Measurements from ENCODE around the gene DSCAML1.

Gene DSCAML1

DNA sequence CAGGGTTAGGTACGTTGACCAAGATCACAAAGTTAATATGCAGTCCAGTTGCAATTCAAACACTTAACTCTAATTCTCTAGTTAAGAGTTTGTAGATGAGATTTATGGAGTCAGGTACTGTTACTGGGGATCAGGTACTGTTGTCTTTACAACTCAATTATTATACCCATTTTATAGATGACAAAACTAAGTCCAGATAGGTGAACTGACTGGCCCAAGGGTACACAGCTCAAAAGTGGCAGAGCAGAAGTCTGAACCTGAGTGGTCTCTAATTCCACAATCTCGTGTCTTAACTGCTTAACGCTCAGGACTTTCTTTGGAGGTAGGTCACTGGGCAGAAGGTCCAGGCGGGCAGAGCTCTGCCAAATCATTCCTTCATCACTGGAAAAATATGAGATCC, 77.5 kb downstream of the DSCAML1 start:
- DNase-seq, result no peak
- no peaks in the 10 kb centered on the region for H3K27me3 ChIP-seq
- TF ChIP-seq, protein P1, sequence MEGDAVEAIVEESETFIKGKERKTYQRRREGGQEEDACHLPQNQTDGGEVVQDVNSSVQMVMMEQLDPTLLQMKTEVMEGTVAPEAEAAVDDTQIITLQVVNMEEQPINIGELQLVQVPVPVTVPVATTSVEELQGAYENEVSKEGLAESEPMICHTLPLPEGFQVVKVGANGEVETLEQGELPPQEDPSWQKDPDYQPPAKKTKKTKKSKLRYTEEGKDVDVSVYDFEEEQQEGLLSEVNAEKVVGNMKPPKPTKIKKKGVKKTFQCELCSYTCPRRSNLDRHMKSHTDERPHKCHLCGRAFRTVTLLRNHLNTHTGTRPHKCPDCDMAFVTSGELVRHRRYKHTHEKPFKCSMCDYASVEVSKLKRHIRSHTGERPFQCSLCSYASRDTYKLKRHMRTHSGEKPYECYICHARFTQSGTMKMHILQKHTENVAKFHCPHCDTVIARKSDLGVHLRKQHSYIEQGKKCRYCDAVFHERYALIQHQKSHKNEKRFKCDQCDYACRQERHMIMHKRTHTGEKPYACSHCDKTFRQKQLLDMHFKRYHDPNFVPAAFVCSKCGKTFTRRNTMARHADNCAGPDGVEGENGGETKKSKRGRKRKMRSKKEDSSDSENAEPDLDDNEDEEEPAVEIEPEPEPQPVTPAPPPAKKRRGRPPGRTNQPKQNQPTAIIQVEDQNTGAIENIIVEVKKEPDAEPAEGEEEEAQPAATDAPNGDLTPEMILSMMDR (IDR thresholded peaks at IDR 0.05; ENCODE audit: low read depth, low read length), result no peak
- peaks cover 39% of the 10 kb centered on the region for H3K4me1 ChIP-seq
- H3K36me3 ChIP-seq, result no peaks in the 10 kb centered on the region
- H3K4me3 ChIP-seq (ENCODE audit: low read depth, low read length), result no peak overlapping the region
- H3K9me3 ChIP-seq, result no peaks in the 10 kb centered on the region

DNA sequence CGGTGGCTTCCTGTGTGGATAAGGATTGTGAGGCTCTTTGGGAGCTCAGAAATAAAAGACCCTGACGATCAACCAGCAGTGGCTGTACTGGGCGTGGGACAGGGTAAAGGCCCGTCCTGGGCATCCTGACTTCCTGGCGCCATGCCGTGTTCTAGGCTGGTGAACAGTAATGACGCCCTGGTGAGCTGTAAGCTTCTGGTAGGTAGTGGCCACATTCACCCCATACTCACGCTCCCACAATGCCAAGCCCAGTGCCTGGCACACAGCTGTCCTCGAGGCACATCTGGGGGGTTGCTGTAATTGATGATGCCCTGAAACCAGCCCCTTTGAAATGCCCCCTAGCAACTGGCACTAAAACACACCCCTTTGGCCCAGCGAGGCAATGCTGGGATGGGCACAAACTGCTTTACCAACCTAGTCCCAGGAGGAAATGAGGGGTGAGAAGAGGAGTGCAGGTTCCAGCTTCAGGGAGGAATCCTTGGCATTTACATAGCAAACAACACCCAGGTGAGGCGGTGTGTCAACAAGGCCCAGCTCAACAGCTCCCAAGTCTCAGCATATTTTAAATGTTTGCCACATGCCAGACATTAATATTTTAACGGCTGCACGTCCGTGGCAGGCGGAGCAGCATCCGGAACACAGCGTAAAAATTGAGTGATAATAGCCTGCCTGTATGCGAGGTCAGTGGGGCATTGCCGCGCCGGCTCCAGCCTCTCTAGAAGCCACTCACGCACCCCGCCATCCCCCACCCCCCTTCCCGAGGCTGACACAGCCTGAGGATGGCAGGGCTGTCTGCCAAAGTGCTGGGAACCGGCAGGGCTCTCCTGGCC, 79.3 kb downstream of the DSCAML1 start:
- H3K4me1 ChIP-seq, result peaks cover 21% of the 10 kb centered on the region
- no peaks in the 10 kb centered on the region for H3K36me3 ChIP-seq
- DNase-seq, result peak; percentile 78
- no peaks in the 10 kb centered on the region for H3K27me3 ChIP-seq
- H3K4me3 ChIP-seq (ENCODE audit: low read depth, low read length), result no peak overlapping the region
- TF ChIP-seq, protein P1 (IDR thresholded peaks at IDR 0.05; ENCODE audit: low read depth, low read length), result no peak
- H3K9me3 ChIP-seq, result no peaks in the 10 kb centered on the region

DNA sequence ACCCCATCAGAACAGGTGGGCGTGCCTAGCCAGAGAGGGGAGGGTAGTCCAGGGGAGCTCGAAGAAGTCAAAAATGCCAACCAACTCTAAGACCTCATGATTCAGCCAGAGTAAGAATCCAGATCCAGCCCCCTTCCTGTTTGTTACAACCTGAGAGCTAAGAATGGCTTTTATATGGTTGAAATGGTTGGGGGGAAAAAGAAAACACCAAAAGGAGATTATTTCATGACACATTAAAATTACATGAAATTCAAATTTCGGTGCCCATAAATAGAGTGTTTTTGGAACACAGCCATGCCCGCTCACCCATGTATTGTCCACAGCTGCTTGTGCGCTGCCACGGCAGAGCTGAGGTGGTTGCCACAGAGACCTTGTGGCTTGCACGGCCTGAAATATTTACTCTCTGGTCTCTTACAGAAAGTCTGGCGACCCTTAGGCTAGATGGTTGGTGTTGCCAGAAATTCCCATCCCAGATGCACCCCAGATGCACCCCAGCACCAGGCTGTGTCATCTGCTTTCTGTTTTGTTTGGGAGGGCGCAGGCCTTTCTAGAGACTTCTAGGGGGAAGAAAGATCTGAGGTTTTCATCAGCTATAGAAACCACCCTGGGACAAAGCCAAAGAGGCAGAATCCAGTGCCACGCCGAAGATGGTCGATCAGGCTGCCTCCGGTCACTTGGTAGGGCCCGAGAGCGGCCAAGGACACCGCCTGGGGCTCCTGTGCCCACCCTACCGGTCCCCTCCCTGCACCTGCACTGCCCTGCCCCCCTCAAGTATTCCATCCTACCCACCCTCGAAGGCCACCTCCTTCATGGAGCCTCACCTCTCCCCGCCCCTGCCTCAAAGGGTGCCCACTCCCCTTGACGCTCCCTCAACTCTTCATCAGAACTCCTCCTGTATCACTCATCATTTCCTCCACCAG, 80.2 kb downstream of the DSCAML1 start:
- TF ChIP-seq, protein P1 (IDR thresholded peaks at IDR 0.05; ENCODE audit: low read depth, low read length), result no peak
- no peaks in the 10 kb centered on the region for H3K36me3 ChIP-seq
- H3K4me1 ChIP-seq, result peaks cover 12% of the 10 kb centered on the region
- no peak for DNase-seq
- H3K27me3 ChIP-seq, result no peaks in the 10 kb centered on the region
- no peak overlapping the region for H3K4me3 ChIP-seq (ENCODE audit: low read depth, low read length)
- H3K9me3 ChIP-seq, result no peaks in the 10 kb centered on the region

DNA sequence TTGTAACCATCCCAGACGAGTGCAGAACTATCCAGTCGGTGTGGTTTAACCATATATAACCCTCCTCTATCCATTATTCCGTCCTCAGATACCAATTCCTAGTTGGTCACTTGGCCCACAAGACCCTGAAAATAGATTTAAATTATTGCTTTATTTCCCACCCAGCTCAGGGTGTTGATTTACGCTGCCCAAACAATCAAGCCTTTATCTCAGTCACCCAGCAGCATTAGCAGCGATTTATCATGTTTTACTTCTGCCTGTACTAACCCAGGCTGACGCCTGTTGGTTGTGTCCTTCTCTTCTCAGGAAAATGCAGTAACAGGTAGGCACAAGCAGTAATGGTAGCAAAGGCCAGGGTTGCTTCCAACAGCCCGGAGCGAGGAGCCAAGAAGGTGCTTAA, 81.2 kb downstream of the DSCAML1 start:
- Histone ChIP-seq H3K36me3 (no peaks in the 10 kb centered on the region), H3K27me3 (no peaks in the 10 kb centered on the region), H3K4me3 (ENCODE audit: low read depth, low read length) (no peak overlapping the region), H3K9me3 (no peaks in the 10 kb centered on the region), H3K4me1 (peaks cover 12% of the 10 kb centered on the region)
- no peak for DNase-seq
- TF ChIP-seq, protein P1 (IDR thresholded peaks at IDR 0.05; ENCODE audit: low read depth, low read length), result no peak

DNA sequence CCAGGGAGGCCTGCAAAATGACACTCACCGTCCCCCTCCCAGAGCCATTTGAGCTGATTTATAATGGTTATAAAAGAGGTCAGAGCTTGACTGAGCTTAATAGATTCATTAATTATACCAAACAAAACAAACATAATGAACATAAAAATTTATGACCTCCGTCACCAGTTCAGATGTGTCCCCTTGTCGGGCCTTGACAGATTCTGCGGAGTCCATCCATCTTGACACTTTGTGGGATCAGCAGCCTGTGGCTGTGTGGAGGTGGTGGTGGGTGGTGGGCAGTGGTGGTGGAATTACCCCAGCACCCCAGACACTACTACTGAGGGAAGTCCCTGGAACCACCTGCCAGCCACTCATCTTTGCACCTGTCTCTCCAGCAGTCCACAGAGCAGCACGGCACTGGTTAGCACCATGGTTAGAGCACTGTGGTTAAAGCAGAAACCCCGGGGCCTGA, 83.5 kb downstream of the DSCAML1 start:
- Histone ChIP-seq H3K4me1 (peaks cover 12% of the 10 kb centered on the region), H3K27me3 (no peaks in the 10 kb centered on the region), H3K9me3 (no peaks in the 10 kb centered on the region), H3K4me3 (ENCODE audit: low read depth, low read length) (no peak overlapping the region), H3K36me3 (no peaks in the 10 kb centered on the region)
- no peak for DNase-seq
- TF ChIP-seq, protein P1 (IDR thresholded peaks at IDR 0.05; ENCODE audit: low read depth, low read length), result no peak
